ENCODE data around the gene CLEC10A.
"Not testable (repeated sequence)": the region's sequence is repeated elsewhere in the genome, so short reads cannot be mapped to it uniquely, and the experiment has no call there.

CLEC10A gene

GRCh38 chr17:7079581-7080455 lies at the start of gene CLEC10A:
CLEC10A (minus strand) TSS chr17:7080251; CDS start chr17:7078812, 1,439 bp downstream.
- H3K4me1 Mint-ChIP-seq, result peaks cover 7% of the 10 kb centered on the region
- no peaks in the 10 kb centered on the region for H3K36me3 Mint-ChIP-seq (ENCODE audit: low read depth)
- H3K27ac Mint-ChIP-seq, result no peak within 1 kb of the TSS
- peaks cover 18% of the 10 kb centered on the region for H3K27me3 Mint-ChIP-seq (ENCODE audit: low read depth)
- TF ChIP-seq, protein P1, sequence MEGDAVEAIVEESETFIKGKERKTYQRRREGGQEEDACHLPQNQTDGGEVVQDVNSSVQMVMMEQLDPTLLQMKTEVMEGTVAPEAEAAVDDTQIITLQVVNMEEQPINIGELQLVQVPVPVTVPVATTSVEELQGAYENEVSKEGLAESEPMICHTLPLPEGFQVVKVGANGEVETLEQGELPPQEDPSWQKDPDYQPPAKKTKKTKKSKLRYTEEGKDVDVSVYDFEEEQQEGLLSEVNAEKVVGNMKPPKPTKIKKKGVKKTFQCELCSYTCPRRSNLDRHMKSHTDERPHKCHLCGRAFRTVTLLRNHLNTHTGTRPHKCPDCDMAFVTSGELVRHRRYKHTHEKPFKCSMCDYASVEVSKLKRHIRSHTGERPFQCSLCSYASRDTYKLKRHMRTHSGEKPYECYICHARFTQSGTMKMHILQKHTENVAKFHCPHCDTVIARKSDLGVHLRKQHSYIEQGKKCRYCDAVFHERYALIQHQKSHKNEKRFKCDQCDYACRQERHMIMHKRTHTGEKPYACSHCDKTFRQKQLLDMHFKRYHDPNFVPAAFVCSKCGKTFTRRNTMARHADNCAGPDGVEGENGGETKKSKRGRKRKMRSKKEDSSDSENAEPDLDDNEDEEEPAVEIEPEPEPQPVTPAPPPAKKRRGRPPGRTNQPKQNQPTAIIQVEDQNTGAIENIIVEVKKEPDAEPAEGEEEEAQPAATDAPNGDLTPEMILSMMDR (IDR thresholded peaks at IDR 0.05; ENCODE audit: unreplicated experiment in 3 of 3), result no peak
- H3K4me3 Mint-ChIP-seq, result no peak within 1 kb of the TSS
- H3K9me3 Mint-ChIP-seq, result peaks cover 2% of the 10 kb centered on the region

DNA sequence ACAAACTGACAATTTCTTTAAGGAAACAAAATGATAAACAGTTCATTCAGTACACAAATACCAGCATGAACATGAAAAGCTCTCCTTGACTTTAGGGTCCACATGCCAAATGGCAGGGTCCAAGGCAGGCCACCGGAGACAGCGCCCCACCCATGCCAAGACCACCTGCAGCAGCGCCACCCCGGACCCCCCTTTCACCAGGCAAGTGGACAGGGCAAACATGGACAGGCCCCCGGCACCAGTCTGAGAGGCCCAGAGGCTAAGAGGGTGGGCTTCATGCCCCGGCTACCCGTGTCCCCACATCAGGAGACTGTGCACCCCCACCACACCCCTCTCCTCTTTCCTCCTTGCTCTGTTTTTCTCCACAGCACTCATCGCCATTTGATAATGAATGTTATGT lies 49.3 kb upstream of the CLEC10A start:
- Mint-ChIP-seq H3K27ac (no peak overlapping the region), H3K9me3 (no peaks in the 10 kb centered on the region), H3K4me1 (peaks cover 13% of the 10 kb centered on the region), H3K27me3 (ENCODE audit: low read depth) (peaks cover 17% of the 10 kb centered on the region), H3K4me3 (no peak overlapping the region), H3K36me3 (ENCODE audit: low read depth) (no peaks in the 10 kb centered on the region)
- TF ChIP-seq, protein P1 (IDR thresholded peaks at IDR 0.05; ENCODE audit: unreplicated experiment in 3 of 3), result no peak

GRCh38 chr17:7128160-7128559 lies 48.1 kb upstream of the CLEC10A start:
- H3K9me3 Mint-ChIP-seq, result no peaks in the 10 kb centered on the region
- peaks cover 12% of the 10 kb centered on the region for H3K27me3 Mint-ChIP-seq (ENCODE audit: low read depth)
- no peaks in the 10 kb centered on the region for H3K36me3 Mint-ChIP-seq (ENCODE audit: low read depth)
- TF ChIP-seq, protein P1 (IDR thresholded peaks at IDR 0.05; ENCODE audit: unreplicated experiment in 3 of 3), result no peak
- no peak overlapping the region for H3K27ac Mint-ChIP-seq
- no peak overlapping the region for H3K4me3 Mint-ChIP-seq
- peaks cover 13% of the 10 kb centered on the region for H3K4me1 Mint-ChIP-seq

- not testable (repeated sequence) for H3K4me3 Mint-ChIP-seq
Observed at GRCh38 chr17:7127501-7127900, 47.5 kb upstream of the CLEC10A start.

GRCh38 chr17:7126386-7126785 lies 46.3 kb upstream of the CLEC10A start:
- H3K27ac Mint-ChIP-seq, H3K4me3 Mint-ChIP-seq, H3K9me3 Mint-ChIP-seq: not testable (repeated sequence)

More at GRCh38 chr17:7127501-7127900, 47.5 kb upstream of the CLEC10A start:
- not testable (repeated sequence) for H3K4me1 Mint-ChIP-seq; H3K27ac Mint-ChIP-seq; H3K9me3 Mint-ChIP-seq; H3K36me3 Mint-ChIP-seq (ENCODE audit: low read depth)
- H3K27me3 Mint-ChIP-seq (ENCODE audit: low read depth), result peaks cover 10% of the 10 kb centered on the region

GRCh38 chr17:7124923-7125322 lies 44.9 kb upstream of the CLEC10A start:
- H3K4me1 Mint-ChIP-seq, result peaks cover 18% of the 10 kb centered on the region
- TF ChIP-seq, protein P1 (IDR thresholded peaks at IDR 0.05; ENCODE audit: unreplicated experiment in 3 of 3), result no peak

More at GRCh38 chr17:7126386-7126785, 46.3 kb upstream of the CLEC10A start:
- H3K4me1 Mint-ChIP-seq, result peaks cover 14% of the 10 kb centered on the region
- H3K27me3 Mint-ChIP-seq (ENCODE audit: low read depth); H3K36me3 Mint-ChIP-seq (ENCODE audit: low read depth): not testable (repeated sequence)

DNA sequence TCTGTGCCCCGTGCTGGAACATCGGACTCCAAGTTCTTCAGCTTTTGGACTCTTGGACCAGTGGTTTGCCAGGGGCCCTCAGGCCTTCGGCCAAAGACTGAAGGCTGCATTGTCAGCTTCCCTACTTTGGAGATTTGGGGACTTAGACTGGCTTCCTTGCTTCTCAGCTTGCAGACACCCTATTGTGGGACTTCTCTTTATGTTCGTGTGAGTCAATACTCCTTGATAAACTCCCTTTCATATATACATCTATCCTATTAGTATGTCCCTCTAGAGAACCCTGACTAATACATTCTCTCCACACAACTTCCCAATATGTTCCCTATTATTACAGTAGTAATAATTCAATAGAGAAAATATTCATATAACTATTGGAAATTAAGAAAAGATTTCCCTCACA lies 43.8 kb upstream of the CLEC10A start:
- H3K36me3 Mint-ChIP-seq (ENCODE audit: low read depth), result no peaks in the 10 kb centered on the region
- TF ChIP-seq, protein P1 (IDR thresholded peaks at IDR 0.05; ENCODE audit: unreplicated experiment in 3 of 3), result no peak
- H3K9me3 Mint-ChIP-seq, result no peaks in the 10 kb centered on the region
- no peaks in the 10 kb centered on the region for H3K27me3 Mint-ChIP-seq (ENCODE audit: low read depth)
- H3K4me3 Mint-ChIP-seq, result no peak overlapping the region
- peaks cover 24% of the 10 kb centered on the region for H3K4me1 Mint-ChIP-seq
- H3K27ac Mint-ChIP-seq, result no peak overlapping the region

More at GRCh38 chr17:7124923-7125322, 44.9 kb upstream of the CLEC10A start:
- Mint-ChIP-seq H3K36me3 (ENCODE audit: low read depth) (no peaks in the 10 kb centered on the region), H3K9me3 (no peaks in the 10 kb centered on the region), H3K27me3 (ENCODE audit: low read depth) (no peaks in the 10 kb centered on the region), H3K27ac (no peak overlapping the region), H3K4me3 (no peak overlapping the region)
